ENCODE data around the gene EP400. TPM values are rescaled to one million over a fixed set of nuclear protein-coding genes. Genes with fewer than 3 reads are reported as not detected.

Gene EP400
- total RNA-seq, 4 donors from 2014 or later, result 10.1 to 23.0 (median 20.9) TPM

DNA sequence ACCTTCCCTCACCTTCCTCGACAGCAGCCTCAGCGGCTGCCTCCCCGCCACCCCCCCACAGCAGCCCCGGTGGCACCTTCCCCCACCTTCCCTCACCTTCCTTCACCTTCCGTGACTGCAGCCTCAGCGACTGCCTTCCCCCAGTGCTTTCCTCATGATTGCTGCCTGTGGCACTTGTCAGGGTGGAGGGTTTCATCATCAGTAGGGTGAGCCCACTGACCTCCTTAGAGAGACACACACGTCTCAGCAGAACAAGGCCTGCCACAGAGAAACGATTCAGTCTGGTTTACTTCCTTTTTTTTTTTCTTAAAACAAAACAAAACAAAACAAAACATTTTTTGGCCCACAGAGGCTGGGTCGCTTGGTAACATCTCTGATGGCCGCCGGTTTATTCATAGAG is 75.0 kb downstream of the EP400 start:
- Histone ChIP-seq H3K27me3 (no peaks in the 10 kb centered on the region), H3K9me3 (no peaks in the 10 kb centered on the region), H3K27ac (no peak overlapping the region), H3K4me3 (no peak overlapping the region), H3K36me3 (peaks cover 37 to 100% (median 46%) of the 10 kb centered on the region in 3 donors), H3K4me1 (no peaks in the 10 kb centered on the region)
- intact Hi-C loops (cut with DNase I), result no loop called here
- TF ChIP-seq, protein P1, sequence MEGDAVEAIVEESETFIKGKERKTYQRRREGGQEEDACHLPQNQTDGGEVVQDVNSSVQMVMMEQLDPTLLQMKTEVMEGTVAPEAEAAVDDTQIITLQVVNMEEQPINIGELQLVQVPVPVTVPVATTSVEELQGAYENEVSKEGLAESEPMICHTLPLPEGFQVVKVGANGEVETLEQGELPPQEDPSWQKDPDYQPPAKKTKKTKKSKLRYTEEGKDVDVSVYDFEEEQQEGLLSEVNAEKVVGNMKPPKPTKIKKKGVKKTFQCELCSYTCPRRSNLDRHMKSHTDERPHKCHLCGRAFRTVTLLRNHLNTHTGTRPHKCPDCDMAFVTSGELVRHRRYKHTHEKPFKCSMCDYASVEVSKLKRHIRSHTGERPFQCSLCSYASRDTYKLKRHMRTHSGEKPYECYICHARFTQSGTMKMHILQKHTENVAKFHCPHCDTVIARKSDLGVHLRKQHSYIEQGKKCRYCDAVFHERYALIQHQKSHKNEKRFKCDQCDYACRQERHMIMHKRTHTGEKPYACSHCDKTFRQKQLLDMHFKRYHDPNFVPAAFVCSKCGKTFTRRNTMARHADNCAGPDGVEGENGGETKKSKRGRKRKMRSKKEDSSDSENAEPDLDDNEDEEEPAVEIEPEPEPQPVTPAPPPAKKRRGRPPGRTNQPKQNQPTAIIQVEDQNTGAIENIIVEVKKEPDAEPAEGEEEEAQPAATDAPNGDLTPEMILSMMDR (IDR thresholded peaks at IDR 0.05), result no peak
- no peak for TF ChIP-seq POLR2A (IDR thresholded peaks at IDR 0.05)
- 80 to 90% methylated on average over 8 to 10 of the region's 11 CpGs for WGBS, 2 donors
- DNase-seq, result no peak

- Histone ChIP-seq H3K27ac (no peak overlapping the region), H3K4me1 (no peaks in the 10 kb centered on the region), H3K9me3 (no peaks in the 10 kb centered on the region), H3K4me3 (no peak overlapping the region), H3K27me3 (no peaks in the 10 kb centered on the region), H3K36me3 (peaks cover 38 to 100% (median 39%) of the 10 kb centered on the region in 3 donors)
- no peak for TF ChIP-seq POLR2A (IDR thresholded peaks at IDR 0.05)
- TF ChIP-seq, protein P1 (IDR thresholded peaks at IDR 0.05), result no peak
- intact Hi-C loops (cut with DNase I), result no loop called here
- WGBS, 2 donors, result 89 to 94% methylated on average over 6 to 10 of the region's 14 CpGs
- no peak for DNase-seq
Measured at GRCh38 chr12:132025526-132025925, 75.8 kb downstream of the EP400 start.

- intact Hi-C loops (cut with DNase I), result no loop called here
- Histone ChIP-seq H3K36me3 (peaks cover 33 to 100% (median 38%) of the 10 kb centered on the region in 3 donors), H3K27ac (no peak overlapping the region), H3K4me1 (no peaks in the 10 kb centered on the region), H3K27me3 (no peaks in the 10 kb centered on the region), H3K4me3 (no peak overlapping the region), H3K9me3 (no peaks in the 10 kb centered on the region)
- TF ChIP-seq, protein P1 (IDR thresholded peaks at IDR 0.05), result no peak
- no peak for TF ChIP-seq POLR2A (IDR thresholded peaks at IDR 0.05)
- 85 to 89% methylated on average over 8 to 12 of the region's 13 CpGs for WGBS, 2 donors
- no peak for DNase-seq
Measured at GRCh38 chr12:132026061-132026795, 76.5 kb downstream of the EP400 start.

DNA sequence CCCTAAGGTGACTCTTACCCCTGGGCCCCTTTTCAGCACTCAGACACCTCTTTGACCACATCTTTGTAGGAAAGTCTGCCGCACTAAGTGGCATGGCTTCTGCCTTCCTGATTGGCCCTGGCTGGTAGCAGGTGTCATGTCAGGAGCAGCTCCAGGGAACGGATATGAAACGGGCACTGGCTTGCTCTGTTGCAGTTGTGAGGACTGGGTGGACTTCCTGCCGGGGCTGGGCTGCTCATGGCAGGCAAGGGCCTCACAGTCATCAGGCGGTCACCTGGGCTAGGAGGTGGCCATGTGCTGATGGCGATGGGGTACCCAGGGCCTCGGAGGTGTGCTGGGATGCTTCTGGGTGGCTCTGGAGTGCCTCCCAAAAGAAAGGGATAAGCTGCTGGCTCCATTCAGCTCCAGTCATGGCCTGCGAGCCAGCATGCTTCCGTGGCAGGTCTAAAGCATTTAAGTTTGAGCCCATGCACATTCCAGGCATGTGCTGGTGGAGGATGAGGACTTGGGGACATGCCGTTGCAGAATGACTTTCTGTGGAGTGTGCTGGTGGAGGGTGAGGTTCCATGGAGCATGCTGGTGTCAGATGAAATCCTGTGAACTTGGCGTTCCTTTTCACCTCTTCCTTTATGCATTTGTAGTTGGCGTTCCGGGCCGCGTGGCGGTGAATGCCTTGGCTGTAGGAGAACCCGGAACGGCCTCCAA is 77.2 kb downstream of the EP400 start:
- intact Hi-C loops (cut with DNase I), result no loop called here
- DNase-seq, result no peak
- Histone ChIP-seq H3K27ac (no peak overlapping the region), H3K4me1 (no peaks in the 10 kb centered on the region), H3K4me3 (no peak overlapping the region), H3K9me3 (no peaks in the 10 kb centered on the region), H3K36me3 (peaks cover 35 to 100% (median 38%) of the 10 kb centered on the region in 3 donors), H3K27me3 (no peaks in the 10 kb centered on the region)
- WGBS, 2 donors, result 91 to 95% methylated on average over 12 to 13 of the region's 18 CpGs
- TF ChIP-seq, protein P1 (IDR thresholded peaks at IDR 0.05), result no peak
- no peak for TF ChIP-seq POLR2A (IDR thresholded peaks at IDR 0.05)

- Histone ChIP-seq H3K36me3 (peaks cover 38 to 100% (median 40%) of the 10 kb centered on the region in 3 donors), H3K9me3 (no peaks in the 10 kb centered on the region), H3K27ac (no peak overlapping the region), H3K27me3 (no peaks in the 10 kb centered on the region), H3K4me3 (no peak overlapping the region), H3K4me1 (no peaks in the 10 kb centered on the region)
- no peak for DNase-seq
- WGBS, 2 donors, result 80 to 83% methylated on average over 6 of the region's 6 CpGs
- TF ChIP-seq, protein P1 (IDR thresholded peaks at IDR 0.05), result no peak
- TF ChIP-seq POLR2A (IDR thresholded peaks at IDR 0.05), result no peak
- intact Hi-C loops (cut with DNase I), result no loop called here
Measured at GRCh38 chr12:132027636-132028035, 77.9 kb downstream of the EP400 start.
